Ovary (tissue), 9 donors: ENCODE data around the gene CHMP4B. TPM values are rescaled to one million over a fixed set of nuclear protein-coding genes. Genes with fewer than 3 reads are reported as not detected.

Source experiments
- DNase-seq, 5 donors: peaks; one replicate each; pipeline ENCODE4 v3.0.0-alpha.2; 2019 to 2020
- H3K27ac ChIP-seq, 2 donors: fragments of 200-600 bp; one replicate each; pipeline versions ENCODE4 v1.5.1 to v1.8.0; 2019 to 2022
- H3K27me3 ChIP-seq: fragments of 200-600 bp; one replicate; pipeline ENCODE4 v1.8.0; 2022
- H3K36me3 ChIP-seq: fragments of 200-600 bp; sonication (generic); one replicate; pipeline ENCODE4 v1.5.1; 2019
- H3K4me1 ChIP-seq: one replicate; pipeline ENCODE4 v1.8.1; 2013; ENCODE audit warnings: mild to moderate bottlenecking, moderate library complexity; ENCODE audit not compliant: insufficient read depth
- H3K4me3 ChIP-seq: fragments of 200-600 bp; sonication (generic); one replicate; pipeline ENCODE4 v1.5.1; 2017
- H3K9me3 ChIP-seq, 2 donors: fragments of 200-600 bp in 1 of 2; sonication (generic) in 1 of 2; one replicate each; pipeline versions ENCODE4 v1.5.1 to v1.8.1; 2013 to 2019; ENCODE audit warnings: mild to moderate bottlenecking in 1 of 2, moderate library complexity in 1 of 2
- CTCF ChIP-seq, 3 donors: fragments of 450-650 bp in 2 of 3; fragments of 200-600 bp in 1 of 3; IDR thresholded peaks; one replicate each; pipeline versions ENCODE4 v1.5.1 to v1.8.0; 2016 to 2022; ENCODE audit warnings: antibody characterized with exemption in 3 of 3, mild to moderate bottlenecking in 1 of 3
- EP300 ChIP-seq: sonication (generic); formaldehyde crosslinking; IDR thresholded peaks from one replicate; pipeline ENCODE4 v1.6.1; 2017; ENCODE audit warnings: antibody characterized with exemption
- POLR2A ChIP-seq: fragments of 450-650 bp; IDR thresholded peaks from one replicate; pipeline ENCODE4 v1.6.1; 2017; ENCODE audit warnings: antibody characterized with exemption, mild to moderate bottlenecking, moderate library complexity
- WGBS, 3 donors: extraction: QIAGEN DNeasy Blood & Tissue Kit in 1 of 3; methylation state at CpG; one replicate each; pipeline versions ENCODE4 v1.1.5 to v1.1.7; 2013 to 2017; 5-methylcytosine and 5-hydroxymethylcytosine counted together
- intact Hi-C, 4 donors: fragments of 100-400 bp; cut with DNase I; formaldehyde crosslinking; loops; one replicate each; pipeline versions ENCODE4 v1.11.0 to v1.15.1; 2022 to 2023
- polyA plus RNA-seq, 2 donors: library from polyadenylated mRNA; stranded (reverse); fragments of 200-250 nt in 1 of 2; fragments of 350-450 nt in 1 of 2; fragmentation: Illumina TruSeq in 1 of 2; extraction: RNeasy Lipid Tissue Mini Kit (QIAGEN cat#74804) in 1 of 2; gene quantifications; one replicate each; pipeline ENCODE4 v1.2.3, GENCODE V29; 2013 to 2014
- total RNA-seq, 7 donors: library from RNA; depleted of rRNA in 2 of 7; stranded (reverse); fragments of >200 nt in 2 of 7; fragmentation: NEBNext Ultra II Directional in 3 of 7; extraction: Animal tissue kit (Norgen Biotek cat#: 25700) in 3 of 7; gene quantifications; one replicate each; pipeline versions ENCODE4 v1.1.0 to v1.2.4, GENCODE V29; 2016 to 2023
- donor health status: DM: no; HTN: no; CAD: no; lungs with moderate emphysema.
- donor health status: DM: no; HTN: no; CAD: no.
- donor health status: Bipolar disorder and iron deficiency.
- donor health status: DM: yes; HTN: yes; CAD: no.
- donor health status: DM: no; HTN: no; CAD: no.
- donor health status: DM: yes; HTN: yes; CAD: no.

The CHMP4B gene
- total and polyA plus RNA-seq, 9 donors, result 48.5 to 153 (median 96.7) TPM

- TF ChIP-seq POLR2A, result no peak
- TF ChIP-seq CTCF (IDR thresholded peaks at IDR 0.05), result no peak
- TF ChIP-seq EP300, result no peak
- H3K27me3 ChIP-seq, result no peaks in the 10 kb centered on the region
- no peaks in the 10 kb centered on the region for H3K9me3 ChIP-seq
- H3K4me3 ChIP-seq, result no peak overlapping the region
- WGBS, 3 donors, result 49 to 54% (median 51%) methylated on average over 10 of the region's 10 CpGs
- no peaks in the 10 kb centered on the region for H3K36me3 ChIP-seq
- intact Hi-C loops, result no loop called here
- DNase-seq, result no peak
- no peak overlapping the region for H3K27ac ChIP-seq
- H3K4me1 ChIP-seq, result no peaks in the 10 kb centered on the region
These were observed 89.5 kb downstream of the CHMP4B start for GRCh38 chr20:33900521-33901131.

- intact Hi-C loops, result no loop called here
- TF ChIP-seq EP300 (no peak), POLR2A (no peak), CTCF (IDR thresholded peaks at IDR 0.05) (no peak)
- 69 to 75% (median 70%) methylated on average over 4 of the region's 4 CpGs for WGBS, 3 donors
- Histone ChIP-seq H3K9me3 (no peaks in the 10 kb centered on the region), H3K4me3 (no peak overlapping the region), H3K27me3 (no peaks in the 10 kb centered on the region), H3K4me1 (no peaks in the 10 kb centered on the region), H3K27ac (no peak overlapping the region), H3K36me3 (no peaks in the 10 kb centered on the region)
- DNase-seq, result no peak
These were observed 90.0 kb downstream of the CHMP4B start for GRCh38 chr20:33901132-33901523.

GRCh38 chr20:33902011-33902410 is 90.9 kb downstream of the CHMP4B start:
- no peak for TF ChIP-seq POLR2A
- TF ChIP-seq EP300, result no peak
- TF ChIP-seq CTCF (IDR thresholded peaks at IDR 0.05), result no peak
- H3K36me3 ChIP-seq, result no peaks in the 10 kb centered on the region
- H3K27ac ChIP-seq, result no peak overlapping the region
- no peaks in the 10 kb centered on the region for H3K27me3 ChIP-seq
- no peaks in the 10 kb centered on the region for H3K9me3 ChIP-seq
- no peaks in the 10 kb centered on the region for H3K4me1 ChIP-seq
- H3K4me3 ChIP-seq, result no peak overlapping the region
- intact Hi-C loops, result no loop called here
- no peak for DNase-seq
- WGBS, 3 donors, result 92 to 98% (median 98%) methylated on average over 3 of the region's 3 CpGs

Other genes with a start within 250 kb of the CHMP4B start
- gene C20orf144, start 149.0 kb upstream of the CHMP4B start, total RNA-seq, result under 1 TPM in 1 of 7 donors, not detected in 6; 0.46 TPM
- gene C20orf144, start 149.0 kb upstream of the CHMP4B start, polyA plus RNA-seq, result under 1 TPM in 1 of 2 donors, not detected in 1; 0.05 TPM
- gene ACTL10, start 144.4 kb upstream of the CHMP4B start, total RNA-seq, result 1 to 10 TPM; 1.0 to 2.4 (median 1.7) TPM
- gene ACTL10, start 144.4 kb upstream of the CHMP4B start, polyA plus RNA-seq, result under 1 TPM in 1 of 2 donors, not detected in 1; 0.59 TPM
- 100 to 1,000 TPM in 4 of 7 donors, 10 to 100 TPM in 3; 74.3 to 166 (median 103) TPM for gene NECAB3, start 136.9 kb upstream of the CHMP4B start, total RNA-seq
- 10 to 100 TPM in 1 of 2 donors, 1 to 10 TPM in 1; 9.2 to 95.6 TPM for gene NECAB3, start 136.9 kb upstream of the CHMP4B start, polyA plus RNA-seq
- 1 to 10 TPM; 2.3 to 7.6 (median 3.4) TPM for gene E2F1, start 125.0 kb upstream of the CHMP4B start, total RNA-seq
- gene E2F1, start 125.0 kb upstream of the CHMP4B start, polyA plus RNA-seq, result 1 to 10 TPM in 1 of 2 donors, under 1 TPM in 1; 0.95 to 4.1 TPM
- gene PXMP4, start 91.0 kb upstream of the CHMP4B start, total RNA-seq, result 10 to 100 TPM in 5 of 7 donors, 1 to 10 TPM in 2; 3.4 to 15.1 (median 11.8) TPM
- gene PXMP4, start 91.0 kb upstream of the CHMP4B start, polyA plus RNA-seq, result 1 to 10 TPM; 5.3 to 8.8 TPM
- gene ZNF341, start 79.4 kb upstream of the CHMP4B start, total RNA-seq, result 1 to 10 TPM; 1.2 to 3.8 (median 1.6) TPM
- gene ZNF341, start 79.4 kb upstream of the CHMP4B start, polyA plus RNA-seq, result 1 to 10 TPM; 1.2 to 2.3 TPM
- gene RALY, start 182.6 kb downstream of the CHMP4B start, total RNA-seq, result 100 to 1,000 TPM in 4 of 7 donors, 10 to 100 TPM in 3; 51.7 to 124 (median 105) TPM
- 100 to 1,000 TPM in 1 of 2 donors, 10 to 100 TPM in 1; 68.9 to 131 TPM for gene RALY, start 182.6 kb downstream of the CHMP4B start, polyA plus RNA-seq